Muscle of back (tissue), 11 donors: ENCODE results near the gene FCF1. TPM values are rescaled to one million over a fixed set of nuclear protein-coding genes. Genes with fewer than 3 reads are reported as not detected.
A peak's percentile ranks its signal among the peaks of the same experiment; 100 is the strongest.

ENCODE experiments used
- DNase-seq, 3 donors: peaks; one replicate each; pipeline versions ENCODE4 v3.0.0 to v3.0.0-alpha.2; 2013
- polyA plus RNA-seq, 10 donors: library from polyadenylated mRNA; unstranded; fragments of 120-200 nt; gene quantifications; one replicate each; pipeline ENCODE4 v1.2.1, GENCODE V29; 2013; ENCODE audit not compliant: insufficient read length in 10 of 10

The FCF1 gene
- polyA plus RNA-seq, 10 donors: 35.2 to 50.5 (median 40.1) TPM

DNA sequence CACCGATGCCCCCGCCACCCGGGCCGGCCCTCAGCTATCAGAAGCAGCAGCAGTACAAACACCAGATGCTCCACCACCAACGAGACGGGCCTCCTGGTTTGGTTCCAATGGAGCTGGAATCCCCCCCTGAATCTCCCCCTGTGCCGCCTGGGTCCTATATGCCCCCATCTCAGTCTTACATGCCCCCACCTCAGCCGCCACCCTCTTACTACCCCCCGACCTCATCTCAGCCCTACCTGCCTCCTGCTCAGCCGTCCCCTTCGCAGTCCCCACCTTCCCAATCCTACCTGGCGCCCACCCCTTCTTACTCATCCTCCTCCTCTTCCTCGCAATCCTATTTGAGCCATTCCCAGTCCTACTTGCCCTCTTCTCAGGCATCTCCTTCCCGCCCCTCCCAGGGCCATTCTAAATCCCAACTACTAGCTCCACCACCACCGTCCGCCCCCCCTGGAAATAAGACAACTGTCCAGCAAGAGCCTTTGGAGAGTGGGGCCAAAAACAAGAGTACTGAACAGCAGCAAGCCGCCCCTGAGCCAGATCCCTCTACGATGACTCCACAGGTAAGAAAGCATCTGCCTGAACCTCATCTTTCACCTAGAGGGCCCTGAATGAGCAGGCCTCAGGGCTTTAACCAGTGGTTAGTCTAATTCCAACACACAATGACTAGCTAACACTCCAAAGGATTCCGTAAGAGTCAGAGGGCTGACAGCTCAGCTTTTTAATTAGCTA is 51.0 kb downstream of the FCF1 start:
- DNase-seq: peak in 2 of 3 donors; percentile 17 to 47

DNA sequence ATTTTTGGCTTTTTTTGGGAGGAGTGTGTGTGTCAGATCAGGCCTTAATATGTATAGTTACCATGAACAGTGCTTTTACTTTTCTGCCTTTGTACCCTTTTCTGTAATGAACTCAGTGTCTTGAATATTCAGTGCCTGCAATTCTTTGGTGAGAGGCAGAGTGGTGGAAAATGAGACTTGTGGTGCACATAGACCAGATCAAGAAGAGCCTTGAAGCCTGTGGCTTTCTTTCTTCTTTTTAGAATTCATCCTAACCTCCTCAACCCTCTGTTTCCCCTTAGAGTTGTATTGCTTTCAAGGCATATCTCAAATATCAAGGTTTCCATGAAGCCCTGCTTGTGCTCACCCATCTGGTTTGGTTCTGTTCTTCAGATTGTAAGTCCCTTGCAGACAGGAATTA is 52.8 kb downstream of the FCF1 start:
- DNase-seq: no peak

DNA sequence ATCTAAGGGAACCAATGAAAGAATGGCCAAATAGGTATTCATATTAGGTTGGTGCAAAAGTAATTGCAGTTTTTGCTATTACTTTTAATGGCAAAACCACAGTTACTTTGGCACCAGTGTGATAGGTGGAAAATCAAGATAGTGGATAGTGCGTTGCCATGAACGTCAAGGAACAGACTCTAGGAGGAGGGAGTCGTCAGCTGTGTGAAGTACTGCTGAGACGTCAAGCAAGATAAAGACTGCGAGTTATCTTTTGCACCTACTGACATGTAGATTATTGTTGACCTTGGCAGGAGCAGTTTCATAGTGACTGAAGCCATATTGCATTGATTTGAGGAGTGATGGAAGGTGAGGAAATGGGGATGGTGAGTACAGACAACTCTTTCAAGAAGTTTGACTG is 58.5 kb downstream of the FCF1 start:
- DNase-seq: no peak

DNA sequence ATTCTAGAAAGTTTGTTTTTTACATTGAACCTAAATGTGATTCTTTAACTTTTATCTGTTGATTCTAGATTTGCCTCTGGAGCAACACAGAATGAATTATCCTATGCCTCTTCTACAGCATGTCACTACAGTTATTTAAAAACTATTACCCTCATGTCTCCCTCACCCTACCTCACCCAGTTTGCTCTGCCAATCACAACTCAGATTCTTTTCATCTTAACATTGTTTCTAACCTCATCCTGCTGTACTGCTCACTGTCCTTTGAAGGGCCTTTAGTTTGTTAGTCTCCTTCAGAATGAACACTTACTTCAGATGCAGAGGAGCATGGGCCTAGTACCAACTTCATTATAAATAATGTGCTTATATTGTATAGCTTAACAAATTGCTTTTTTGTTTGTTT is 71.7 kb downstream of the FCF1 start:
- no peak for DNase-seq

DNA sequence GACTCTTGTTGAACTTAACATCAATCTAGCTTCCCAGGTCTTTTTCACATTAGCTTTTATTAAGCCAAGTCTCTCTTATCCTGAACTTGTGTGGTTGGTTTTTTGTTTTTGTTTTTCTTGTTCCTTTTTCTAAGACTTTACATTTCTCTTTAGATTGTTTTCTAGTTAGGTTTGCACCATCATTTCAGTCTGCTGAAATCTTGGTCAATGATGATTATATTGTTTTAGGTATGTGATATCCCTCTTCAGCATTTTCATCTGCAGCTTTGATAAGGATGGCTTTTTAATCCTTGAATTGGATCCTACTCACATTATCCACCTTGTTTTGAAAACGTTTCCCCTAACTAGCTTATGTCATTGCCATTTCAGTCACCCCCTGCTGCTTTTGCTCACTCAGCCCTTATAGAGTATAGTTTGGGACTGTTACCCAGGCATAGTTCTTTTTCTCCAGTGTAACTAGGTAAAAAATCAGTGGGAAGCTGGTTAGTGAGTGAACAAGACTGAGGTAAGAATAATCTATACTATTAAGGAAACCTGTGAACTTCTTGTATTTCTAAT is 72.2 kb downstream of the FCF1 start:
- DNase-seq: no peak

DNA sequence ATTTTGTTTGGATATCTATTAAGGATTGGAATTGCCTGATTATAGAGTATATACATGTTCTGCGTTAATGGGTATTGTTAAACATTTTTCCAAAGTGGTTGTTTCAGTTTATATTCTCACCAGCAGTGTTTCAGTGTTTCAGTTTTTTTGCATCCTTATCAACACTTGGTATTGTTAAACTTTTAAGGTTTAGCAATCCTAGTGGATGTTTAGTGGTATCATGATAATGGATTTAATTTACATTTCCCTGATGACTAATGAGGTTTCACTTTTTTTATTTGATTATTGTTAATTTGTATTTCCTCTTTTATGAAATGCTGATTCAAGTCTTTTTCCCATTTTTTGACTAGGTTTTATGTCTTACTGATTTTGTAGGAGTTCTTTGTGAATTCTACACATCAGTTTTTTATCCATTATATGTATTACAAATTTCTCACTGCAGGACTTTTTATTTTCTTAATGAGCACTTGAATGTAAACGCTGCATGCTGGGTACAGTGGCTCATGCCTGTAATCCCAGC is 73.9 kb downstream of the FCF1 start:
- DNase-seq: no peak

Other genes with a start within 250 kb of the FCF1 start
- 100 to 1,000 TPM in 5 of 10 donors, 10 to 100 TPM in 5; 86.3 to 129 (median 101) TPM for gene NPC2, start 219.8 kb upstream of the FCF1 start, polyA plus RNA-seq
- 10 to 100 TPM; 22.7 to 27.8 (median 25.1) TPM for gene ISCA2, start 219.4 kb upstream of the FCF1 start, polyA plus RNA-seq
- 10 to 100 TPM in 5 of 10 donors, 1 to 10 TPM in 5; 6.2 to 17.5 (median 10.2) TPM for gene LTBP2, start 100.9 kb upstream of the FCF1 start, polyA plus RNA-seq
- gene AREL1, start 64 bp upstream of the FCF1 start, polyA plus RNA-seq: 10 to 100 TPM; 17.7 to 23.3 (median 20.6) TPM
- 10 to 100 TPM; 39.8 to 61.3 (median 54.1) TPM for gene YLPM1, start 50.2 kb downstream of the FCF1 start, polyA plus RNA-seq
- gene PROX2, start 163.0 kb downstream of the FCF1 start, polyA plus RNA-seq: 1 to 10 TPM in 3 of 10 donors, under 1 TPM in 7; 0.08 to 1.3 (median 0.32) TPM
- gene DLST, start 168.8 kb downstream of the FCF1 start, polyA plus RNA-seq: 10 to 100 TPM; 58.5 to 80.6 (median 68.6) TPM
- 10 to 100 TPM in 5 of 10 donors, 1 to 10 TPM in 5; 4.0 to 12.8 (median 9.6) TPM for gene RPS6KL1, start 210.1 kb downstream of the FCF1 start, polyA plus RNA-seq
- 10 to 100 TPM; 23.3 to 33.7 (median 25.1) TPM for gene PGF, start 242.5 kb downstream of the FCF1 start, polyA plus RNA-seq